ENCODE measurements around the gene ANAPC1.
"Not testable (repeated sequence)": the region's sequence is repeated elsewhere in the genome, so short reads cannot be mapped to it uniquely, and the experiment has no call there.

ANAPC1 gene

DNA sequence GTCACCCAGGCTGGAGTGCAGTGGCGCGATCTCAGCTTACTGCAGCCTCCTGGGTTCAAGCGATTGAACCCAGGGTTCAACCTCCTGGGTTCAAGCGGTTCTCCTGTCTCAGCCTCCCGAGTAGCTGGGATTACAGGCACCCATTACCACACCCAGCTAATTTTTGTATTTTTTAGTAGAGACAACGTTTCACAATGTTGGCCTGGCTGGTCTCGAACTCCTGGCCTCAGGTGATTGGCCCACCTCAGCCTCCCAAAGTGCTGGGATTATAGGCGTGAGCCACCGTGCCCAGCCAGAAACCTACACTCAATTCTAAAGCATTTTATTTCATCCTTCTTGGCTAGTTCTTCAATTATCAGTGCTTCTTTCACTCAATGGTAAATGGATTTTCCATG is 21.5 kb upstream of the ANAPC1 start:
- not testable (repeated sequence) for H3K4me3 ChIP-seq (ENCODE audit: low read length); DNase-seq (ENCODE audit: low read depth, low spot score)

DNA sequence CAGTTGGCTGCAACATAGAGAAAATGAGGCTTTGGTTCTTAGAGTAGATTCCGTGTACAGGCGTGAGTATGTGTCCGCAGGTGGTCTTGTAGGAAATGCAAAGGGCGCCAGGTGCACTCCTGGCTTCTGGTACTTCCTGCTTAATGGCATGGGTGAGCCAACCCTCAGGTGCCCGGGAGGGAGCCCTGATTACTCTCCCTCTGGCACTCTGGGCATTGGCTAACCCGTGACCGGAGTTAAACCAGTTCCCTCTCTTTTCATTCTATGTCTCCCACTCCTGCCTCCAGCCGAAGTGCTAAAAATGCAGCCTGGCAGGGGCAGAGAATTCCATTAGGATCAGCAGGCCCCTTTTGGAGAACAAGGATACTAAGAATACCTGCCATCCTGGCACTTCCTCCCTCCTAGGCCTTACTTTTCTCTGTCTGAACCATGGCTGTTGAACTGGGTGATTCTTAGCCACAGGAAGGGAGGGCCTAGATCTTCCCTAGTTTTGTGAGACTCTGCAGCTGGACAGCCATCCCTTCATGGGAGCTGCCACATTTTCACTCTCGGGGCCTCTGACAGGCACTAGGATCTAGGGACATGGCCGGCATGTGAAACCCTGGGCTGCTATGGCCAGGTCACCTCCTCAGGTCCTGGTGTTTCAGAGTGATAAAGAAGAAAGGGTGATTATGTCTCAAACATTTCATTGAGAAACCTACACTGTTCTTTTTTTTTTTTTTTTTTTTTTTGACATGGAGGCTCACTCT is 20.9 kb upstream of the ANAPC1 start:
- no peak for DNase-seq (ENCODE audit: low read depth, low spot score)
- no peak overlapping the region for H3K4me3 ChIP-seq (ENCODE audit: low read length)

DNA sequence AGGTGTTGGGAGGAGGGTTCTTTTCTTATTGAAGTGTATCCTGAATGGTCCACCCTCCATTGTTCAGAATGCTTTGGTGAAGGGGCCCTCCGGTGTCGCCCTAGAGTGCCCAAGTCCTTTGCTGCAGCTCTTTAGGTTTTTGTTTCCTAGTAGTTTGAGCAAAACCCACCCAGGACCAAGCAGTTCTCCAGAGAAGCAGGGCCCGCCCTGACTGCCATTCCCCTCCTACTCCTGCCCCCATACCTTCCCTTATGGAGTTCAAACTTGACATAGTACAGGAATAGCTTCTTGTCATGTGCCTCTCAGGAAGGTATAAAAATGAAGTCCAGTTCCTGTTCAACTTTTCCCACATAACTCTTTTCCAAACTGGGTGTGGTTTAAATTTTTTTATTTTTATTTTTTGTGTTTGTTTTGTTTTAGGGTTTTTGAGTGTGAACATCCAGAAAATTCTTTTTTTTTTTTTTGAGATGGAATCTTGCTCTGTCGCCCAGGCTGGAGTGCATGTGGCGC is 20.0 kb upstream of the ANAPC1 start:
- no peak overlapping the region for H3K4me3 ChIP-seq (ENCODE audit: low read length)
- no peak for DNase-seq (ENCODE audit: low read depth, low spot score)

DNA sequence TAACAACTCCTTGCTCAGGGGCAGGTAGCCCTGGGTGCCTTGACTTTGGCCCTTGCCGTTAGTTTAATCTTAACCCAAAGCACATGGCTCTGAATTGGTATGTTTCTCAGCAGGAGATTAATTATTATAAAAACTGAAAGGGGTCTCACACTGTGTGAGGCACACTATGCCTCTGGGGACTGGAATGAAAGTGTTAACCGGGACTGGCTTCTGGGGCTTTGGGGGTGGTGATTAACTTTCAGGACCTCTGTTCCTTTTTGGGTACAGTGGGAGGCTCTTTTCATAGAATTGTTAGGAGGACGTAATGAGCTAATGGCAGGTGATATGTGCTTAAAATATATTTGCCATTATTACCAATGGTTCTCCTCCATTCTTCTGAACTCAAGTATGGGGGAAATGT is 19.5 kb upstream of the ANAPC1 start:
- DNase-seq (ENCODE audit: low read depth, low spot score) = no peak

DNA sequence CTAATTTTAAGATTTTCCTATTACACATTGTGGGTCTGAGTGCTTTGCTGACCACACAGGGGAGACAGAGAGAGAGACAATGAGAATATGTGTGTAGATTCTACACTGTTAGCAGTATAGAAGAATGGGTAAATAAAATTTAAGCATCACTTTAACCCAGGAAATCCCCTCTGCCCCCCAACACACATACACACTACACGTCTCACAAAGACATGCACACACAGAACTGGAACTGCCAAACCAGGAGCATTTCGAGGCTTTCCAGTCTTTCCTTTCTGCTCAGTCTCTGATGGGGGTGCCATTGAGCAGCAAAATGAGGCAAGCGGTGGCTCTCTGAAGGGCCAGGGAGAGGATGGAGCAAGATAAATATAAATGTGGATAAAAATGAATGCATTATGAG is 16.9 kb upstream of the ANAPC1 start:
- no peak overlapping the region for H3K4me3 ChIP-seq (ENCODE audit: low read length)
- DNase-seq (ENCODE audit: low read depth, low spot score) = no peak

More for the DNA sequence above, 19.5 kb upstream of the ANAPC1 start:
- no peak overlapping the region for H3K4me3 ChIP-seq (ENCODE audit: low read length)

DNA sequence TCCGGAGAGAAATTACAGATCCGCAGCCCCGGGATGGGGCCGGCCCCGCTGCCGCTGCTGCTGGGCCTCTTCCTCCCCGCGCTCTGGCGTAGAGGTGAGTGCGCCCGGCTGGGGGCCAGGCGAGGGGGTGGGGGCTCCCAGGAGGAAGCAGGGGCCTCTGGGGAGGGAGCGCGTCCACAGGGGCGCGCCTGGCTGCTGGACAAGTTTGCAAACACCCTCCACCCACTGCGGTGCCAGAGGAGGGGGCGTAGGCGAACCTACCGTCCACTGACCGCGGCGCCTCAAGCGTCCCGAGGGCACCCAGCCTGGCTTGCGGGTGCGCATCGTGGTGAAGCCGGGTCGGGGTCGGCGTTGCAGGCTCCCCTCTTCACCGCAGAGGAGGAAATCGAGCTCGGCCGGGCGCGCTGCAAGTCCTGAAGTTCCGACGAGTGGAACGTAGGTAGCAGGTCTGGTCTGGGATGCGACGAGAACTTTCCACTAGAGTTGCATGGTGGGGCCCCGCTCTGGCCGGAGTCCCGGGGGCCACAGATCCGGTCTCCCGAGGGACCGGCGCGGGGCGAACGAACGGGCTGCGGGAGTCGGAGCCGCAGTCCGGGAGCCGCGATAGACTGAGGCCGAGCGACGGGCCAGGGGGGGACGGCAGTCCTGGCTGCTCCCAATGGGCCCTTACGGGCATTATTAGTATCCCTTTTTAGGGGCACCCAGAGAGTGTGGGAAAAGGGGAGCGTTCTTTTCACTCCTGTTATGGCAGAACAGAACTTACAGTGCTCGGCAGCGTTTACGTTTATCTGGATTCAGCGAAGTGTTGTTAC is 14.9 kb upstream of the ANAPC1 start:
- peak overlapping the region; percentile 77 for H3K4me3 ChIP-seq (ENCODE audit: low read length)
- no peak for DNase-seq (ENCODE audit: low read depth, low spot score)

DNA sequence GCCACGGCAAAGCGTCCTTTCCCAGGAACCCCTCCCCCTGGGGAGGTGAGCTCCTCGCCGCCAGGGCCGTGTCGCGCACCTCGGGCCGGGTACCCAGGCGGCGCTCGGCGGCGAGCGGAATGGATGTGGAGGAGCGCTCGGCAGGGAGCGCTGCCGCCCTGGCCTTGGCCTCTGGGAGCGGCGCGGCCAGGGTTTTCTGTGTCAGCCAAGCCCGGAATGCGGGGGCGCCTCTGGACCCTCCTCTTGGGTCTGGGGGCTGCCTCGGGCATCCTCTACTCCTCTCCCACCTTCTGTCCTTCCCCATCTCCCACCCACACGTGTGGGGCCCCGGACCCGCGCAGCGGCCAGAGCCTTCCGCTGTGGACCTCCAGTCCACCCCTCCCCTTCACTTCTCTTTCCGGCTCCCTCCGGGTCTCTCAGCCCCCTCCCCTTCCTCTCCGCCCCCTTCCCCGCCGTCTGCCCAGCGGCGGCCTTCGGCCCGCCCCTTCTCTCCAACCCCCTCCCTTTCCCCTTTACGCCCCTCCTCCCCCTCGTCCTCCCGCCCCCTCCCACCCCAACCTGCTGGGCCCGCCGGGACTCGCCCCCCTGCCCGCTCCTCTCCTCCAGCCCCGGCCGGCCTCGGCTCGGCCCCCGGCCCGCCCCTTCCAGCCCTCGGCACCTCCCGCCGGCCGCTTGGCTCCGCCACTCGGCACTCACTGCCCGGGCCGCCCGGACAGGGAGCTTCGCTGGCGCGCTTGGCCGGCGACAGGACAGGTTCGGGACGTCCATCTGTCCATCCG is 14.1 kb upstream of the ANAPC1 start, which contains the start of gene MERTK:
MERTK (plus strand) TSS at position 684 of the 779 bp plus-strand sequence. CDS start 129 bp downstream, outside the sequence.
- DNase-seq (ENCODE audit: low read depth, low spot score) = peak; percentile 44
- peak within 1 kb of the TSS; percentile 77 for H3K4me3 ChIP-seq (ENCODE audit: low read length)

DNA sequence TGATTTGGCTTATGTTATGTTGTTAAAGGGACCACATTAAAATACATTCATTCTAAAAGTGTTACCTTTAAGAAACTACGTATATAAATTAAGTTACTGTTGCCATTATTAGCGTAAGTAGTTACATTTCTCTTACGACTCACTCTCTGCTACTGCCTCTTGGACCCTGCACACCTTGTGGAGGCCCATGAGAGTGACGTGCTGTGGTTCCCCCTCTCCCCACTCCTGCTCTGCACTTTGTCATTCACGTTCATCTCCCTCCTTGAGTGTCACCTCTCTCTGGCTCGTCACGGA is 13.6 kb upstream of the ANAPC1 start:
- peak; percentile 21 for DNase-seq (ENCODE audit: low read depth, low spot score)
- peak overlapping the region; percentile 77 for H3K4me3 ChIP-seq (ENCODE audit: low read length)

DNA sequence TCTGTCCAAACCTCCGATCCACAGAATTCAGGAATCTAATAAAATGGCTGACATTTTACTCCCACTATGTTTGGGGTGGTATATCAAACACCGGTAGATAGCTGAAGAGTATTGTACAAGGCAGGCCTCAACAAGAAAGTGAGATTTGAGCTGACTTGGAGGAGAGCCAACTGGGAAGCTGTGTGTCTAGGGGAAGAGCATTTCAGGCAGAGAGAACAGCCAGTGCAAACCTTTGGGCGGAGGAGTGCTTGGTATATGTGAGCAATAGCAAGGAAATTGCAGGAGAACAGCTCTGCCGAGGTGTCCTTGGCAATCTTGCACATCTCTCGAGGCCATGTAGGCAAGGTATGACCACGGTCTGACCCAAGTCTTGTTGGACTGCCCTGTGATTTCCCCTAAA is 12.6 kb upstream of the ANAPC1 start:
- H3K4me3 ChIP-seq (ENCODE audit: low read length) = no peak overlapping the region
- DNase-seq (ENCODE audit: low read depth, low spot score) = no peak

DNA sequence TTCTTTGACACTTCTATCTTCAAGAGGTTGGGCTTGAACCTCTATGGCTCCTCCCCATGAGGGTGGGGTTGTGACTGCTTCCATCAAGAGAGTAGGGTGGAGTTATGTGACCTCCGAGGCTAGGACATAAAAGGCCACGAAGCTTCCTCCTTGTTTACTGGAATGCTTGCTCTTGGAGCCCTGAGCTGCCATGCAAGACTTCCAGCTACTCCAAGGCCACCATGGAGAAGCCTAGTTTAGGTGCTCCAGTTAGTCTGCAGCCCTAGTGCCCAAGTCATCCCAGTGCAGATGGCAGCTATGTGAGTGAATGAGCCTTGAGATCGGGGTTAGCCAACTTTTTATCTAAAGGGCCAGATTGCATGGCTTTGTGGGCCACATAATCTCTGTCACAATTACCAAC is 12.0 kb upstream of the ANAPC1 start:
- peak; percentile 26 for DNase-seq (ENCODE audit: low read depth, low spot score)
- no peak overlapping the region for H3K4me3 ChIP-seq (ENCODE audit: low read length)

DNA sequence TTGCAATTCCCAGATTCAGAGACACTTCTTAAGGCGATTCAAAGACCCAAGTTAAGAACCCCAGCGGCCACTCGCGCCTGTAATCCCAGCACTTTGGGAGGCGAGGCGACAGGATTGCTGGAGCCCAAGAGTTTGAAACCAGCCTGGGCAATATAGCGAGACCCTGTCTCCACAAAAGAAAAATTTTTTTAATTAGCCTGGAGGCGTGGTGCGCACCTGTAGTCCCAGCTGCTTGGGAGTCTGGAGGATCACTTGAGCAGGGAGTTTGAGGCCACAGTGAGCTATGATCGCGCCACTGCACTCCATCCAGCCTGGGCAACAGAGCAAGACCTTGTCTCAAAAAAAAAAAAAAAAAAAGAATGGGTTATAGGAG is 585 bp upstream of the ANAPC1 start:
- DNase-seq (ENCODE audit: low read depth, low spot score) = no peak
- peak overlapping the region; percentile 90 for H3K4me3 ChIP-seq (ENCODE audit: low read length)

DNA sequence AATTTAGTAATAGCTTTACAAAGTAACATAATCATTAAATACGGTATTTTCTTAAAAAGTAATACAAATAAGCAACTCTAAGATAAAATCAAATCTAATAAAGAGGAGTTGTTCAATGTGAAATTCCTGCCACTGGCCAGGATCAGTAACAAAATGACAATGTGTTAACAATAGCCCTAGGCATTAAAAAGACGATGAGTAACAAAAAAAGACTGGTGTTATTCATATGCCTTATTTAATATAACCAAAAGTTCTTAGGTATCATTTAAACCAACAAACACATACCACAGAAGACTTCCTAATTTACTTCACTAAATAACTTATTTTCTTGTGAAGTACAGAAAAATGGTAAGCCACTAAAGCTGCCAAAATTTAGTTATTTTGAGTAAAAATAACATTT is 11.2 kb downstream of the ANAPC1 start:
- H3K4me3 ChIP-seq (ENCODE audit: low read length); DNase-seq (ENCODE audit: low read depth, low spot score): not testable (repeated sequence)

DNA sequence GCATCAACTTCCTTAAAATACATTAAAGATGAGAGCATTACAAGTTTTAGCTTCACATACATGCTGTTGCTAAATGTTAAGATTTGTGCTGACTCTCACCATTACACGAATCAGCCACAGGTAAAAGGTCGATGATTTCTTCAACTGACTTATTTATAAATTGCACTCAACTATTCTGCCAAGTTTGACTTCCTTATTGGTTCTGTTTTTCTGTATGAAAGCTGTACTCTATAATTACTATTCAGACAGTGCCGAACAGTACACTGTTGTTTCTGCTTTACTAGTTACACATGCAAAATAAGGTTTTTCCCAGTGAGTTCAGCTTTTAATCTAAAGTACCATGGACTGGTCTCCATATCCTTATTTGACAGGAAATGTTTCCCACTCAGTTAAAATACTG is 18.9 kb downstream of the ANAPC1 start:
- DNase-seq (ENCODE audit: low read depth, low spot score); H3K4me3 ChIP-seq (ENCODE audit: low read length): not testable (repeated sequence)

DNA sequence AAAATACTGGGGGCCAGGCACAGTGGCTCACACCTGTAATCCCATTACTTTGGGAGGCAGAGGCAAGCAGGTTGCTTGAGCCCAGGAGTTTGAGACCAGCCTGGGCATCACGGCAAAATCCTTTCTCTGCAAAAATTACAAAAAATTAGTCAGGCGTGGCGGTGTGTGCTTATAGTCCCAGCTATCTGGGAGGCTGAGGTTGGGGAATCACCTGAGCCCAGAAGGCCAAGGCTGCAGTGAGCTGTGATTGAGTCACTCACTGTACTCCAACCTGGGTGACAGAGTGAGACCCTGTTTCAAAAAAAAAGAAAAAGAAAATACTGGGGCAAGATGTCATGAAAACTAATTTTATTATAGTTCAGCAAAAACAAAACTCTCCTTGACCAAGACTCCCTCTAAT is 24.0 kb downstream of the ANAPC1 start:
- not testable (repeated sequence) for H3K4me3 ChIP-seq (ENCODE audit: low read length); DNase-seq (ENCODE audit: low read depth, low spot score)

DNA sequence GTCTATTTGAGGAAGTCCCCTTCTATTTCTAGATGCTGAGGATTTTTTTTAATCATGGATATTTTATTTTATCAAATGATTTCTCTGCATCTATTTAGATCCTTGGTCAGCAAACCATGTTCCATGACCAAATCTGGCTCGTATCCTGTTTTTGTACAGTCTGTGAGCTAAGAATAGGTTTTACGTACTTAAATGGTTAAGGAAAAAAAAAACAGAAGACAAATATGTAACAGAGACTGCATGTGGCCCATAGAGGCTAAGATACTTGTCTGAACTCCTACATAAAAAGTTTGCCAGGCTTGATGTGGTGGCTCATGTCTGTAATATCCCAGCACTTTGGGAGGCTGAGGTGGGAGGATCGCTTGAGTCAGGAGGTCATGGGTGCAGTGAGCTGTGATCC is 31.4 kb downstream of the ANAPC1 start:
- DNase-seq (ENCODE audit: low read depth, low spot score); H3K4me3 ChIP-seq (ENCODE audit: low read length): not testable (repeated sequence)

DNA sequence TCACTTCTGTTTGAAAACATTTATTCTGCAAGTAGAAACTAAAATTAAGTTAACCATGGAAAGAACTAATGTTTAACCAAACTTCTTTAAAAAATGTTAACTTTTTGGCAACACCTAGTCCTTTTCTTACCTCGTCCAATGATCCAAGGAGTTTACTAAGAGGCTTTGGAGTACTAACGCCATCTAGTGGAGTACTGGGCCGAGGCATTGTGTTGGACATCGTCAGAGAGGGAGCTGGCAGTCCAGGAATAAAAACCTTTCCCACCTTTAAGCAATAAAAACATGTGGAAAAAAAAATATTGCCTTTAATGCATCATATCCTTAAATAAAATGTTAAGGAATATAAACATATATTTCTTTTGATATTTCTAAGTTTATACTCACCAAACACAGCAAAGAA is 33.3 kb downstream of the ANAPC1 start:
- H3K4me3 ChIP-seq (ENCODE audit: low read length); DNase-seq (ENCODE audit: low read depth, low spot score): not testable (repeated sequence)

DNA sequence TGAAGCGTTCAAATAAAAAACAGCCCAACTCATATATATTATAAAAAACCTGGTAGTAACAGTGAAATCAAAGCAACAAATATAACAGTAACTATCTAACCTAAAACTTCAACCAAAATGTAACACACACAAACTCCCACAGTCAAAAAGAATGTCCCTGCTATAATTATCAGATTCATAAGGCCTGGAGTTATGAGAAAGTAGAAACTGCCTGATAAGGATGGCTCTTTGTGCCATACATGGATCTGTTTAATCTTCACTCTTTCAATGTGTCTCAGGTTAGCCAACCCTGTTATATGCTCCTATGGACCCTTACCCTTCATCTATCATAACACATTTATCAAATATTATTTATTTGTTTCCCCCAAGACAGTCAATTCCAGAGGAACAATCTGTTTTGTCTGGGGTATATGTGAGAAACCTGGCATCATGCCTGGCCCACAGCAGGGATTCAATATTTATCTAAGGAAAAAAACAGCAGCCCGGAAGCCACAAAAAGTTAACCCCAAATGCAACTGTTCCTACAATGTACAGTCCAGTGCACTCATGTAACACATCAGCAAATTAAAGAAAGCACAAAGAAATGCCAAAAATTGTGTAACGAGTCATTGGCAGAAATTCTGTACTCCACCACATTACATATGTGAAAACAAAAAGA is 44.2 kb downstream of the ANAPC1 start:
- H3K4me3 ChIP-seq (ENCODE audit: low read length); DNase-seq (ENCODE audit: low read depth, low spot score): not testable (repeated sequence)

DNA sequence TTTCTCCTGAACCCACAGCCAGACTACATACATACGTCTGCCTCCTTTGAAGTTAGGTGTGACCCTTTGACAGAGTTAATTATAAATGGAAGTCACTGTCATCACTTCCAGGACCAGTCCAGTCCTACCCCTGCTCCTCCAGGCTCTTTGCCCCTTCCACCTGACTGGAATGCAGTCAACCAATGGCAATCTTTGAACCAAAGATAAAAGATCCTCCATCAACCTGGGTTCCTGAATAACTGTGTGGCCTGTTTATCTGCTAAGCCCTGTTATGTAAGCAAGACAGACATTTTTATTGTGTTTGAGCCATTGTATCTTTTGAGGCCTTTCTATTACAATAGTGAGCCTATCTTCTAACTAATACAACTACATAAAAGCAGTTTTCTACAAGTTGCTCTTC is 45.0 kb downstream of the ANAPC1 start:
- not testable (repeated sequence) for H3K4me3 ChIP-seq (ENCODE audit: low read length); DNase-seq (ENCODE audit: low read depth, low spot score)

DNA sequence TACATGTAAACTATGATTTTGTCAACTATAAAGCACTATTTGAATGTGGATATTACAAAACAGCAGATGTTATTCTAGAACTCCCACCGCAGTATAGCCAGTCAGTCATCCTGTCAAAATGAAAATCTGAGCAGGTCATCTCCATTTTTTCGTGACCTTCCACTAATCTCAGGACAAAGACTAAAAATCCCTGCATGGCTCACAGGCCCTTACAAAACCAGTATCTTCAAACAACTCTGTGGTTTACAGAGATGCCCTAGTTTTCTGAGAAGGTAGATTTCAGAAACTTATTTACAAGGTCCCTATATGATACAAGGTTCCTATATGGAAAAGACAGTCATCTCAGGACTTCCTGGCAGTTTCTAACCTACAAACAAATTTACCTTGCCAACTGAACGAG is 49.8 kb downstream of the ANAPC1 start:
- not testable (repeated sequence) for DNase-seq (ENCODE audit: low read depth, low spot score); H3K4me3 ChIP-seq (ENCODE audit: low read length)

All from Jurkat, Clone E6-1 (cell line).